Glomerular endothelial cell (primary cell): ENCODE results near the gene FAM120B. TPM values are rescaled to one million over a fixed set of nuclear protein-coding genes. Genes with fewer than 3 reads are reported as not detected.

Experiments
- DNase-seq: peaks from one replicate; pipeline ENCODE4 v3.0.0-alpha.2; 2011; ENCODE audit warnings: low read depth, low spot score; ENCODE audit errors: extremely low read depth
- total RNA-seq: library from RNA; depleted of rRNA; stranded (reverse); fragments of >200 nt; gene quantifications from 2 replicates; pipeline ENCODE4 v1.2.3, GENCODE V29; 2015

The FAM120B gene
- total RNA-seq, 1 donor from 2014 or later: 33.8 TPM

GRCh38 chr6:170286246-170286933 is 20.2 kb upstream of the FAM120B start:
- no peak for DNase-seq

- no peak for DNase-seq
These were observed 19.7 kb upstream of the FAM120B start for GRCh38 chr6:170286934-170287265.

- no peak for DNase-seq
These were observed 19.1 kb upstream of the FAM120B start for GRCh38 chr6:170287371-170287876.

GRCh38 chr6:170288091-170288631 is 18.4 kb upstream of the FAM120B start:
- DNase-seq: no peak

GRCh38 chr6:170288852-170289179 is 17.7 kb upstream of the FAM120B start:
- DNase-seq: no peak

GRCh38 chr6:170289180-170289931 is 17.2 kb upstream of the FAM120B start:
- no peak for DNase-seq

GRCh38 chr6:170289951-170290295 is 16.6 kb upstream of the FAM120B start:
- no peak for DNase-seq

GRCh38 chr6:170290296-170291128 is 16.0 kb upstream of the FAM120B start, which contains the start of gene DLL1:
Gene DLL1, minus strand, starts transcription at chr6:170291078. Its CDS starts 939 bp downstream, at chr6:170290139.
- DNase-seq: no peak

GRCh38 chr6:170291271-170292110 is 15.1 kb upstream of the FAM120B start:
- DNase-seq: no peak

- DNase-seq: no peak
These were observed 14.5 kb upstream of the FAM120B start for GRCh38 chr6:170292111-170292406.

GRCh38 chr6:170292407-170293158 is 14.0 kb upstream of the FAM120B start:
- no peak for DNase-seq

GRCh38 chr6:170293341-170294231 is 13.0 kb upstream of the FAM120B start:
- DNase-seq: no peak

GRCh38 chr6:170294298-170294730 is 12.2 kb upstream of the FAM120B start:
- DNase-seq: no peak

GRCh38 chr6:170294813-170295509 is 11.6 kb upstream of the FAM120B start:
- no peak for DNase-seq

GRCh38 chr6:170295510-170296422 is 10.8 kb upstream of the FAM120B start:
- DNase-seq: no peak

- DNase-seq: no peak
These were observed 10.2 kb upstream of the FAM120B start for GRCh38 chr6:170296423-170296745.
